Activated naive CD8-positive, alpha-beta T cell treated with anti-CD3 and anti-CD28 coated beads for 36 hours (primary cell): ENCODE data around the gene SPEM2. TPM values are rescaled to one million over a fixed set of nuclear protein-coding genes. Genes with fewer than 3 reads are reported as not detected.

Experiments
- DNase-seq: peaks from one replicate; pipeline ENCODE4 v3.0.0; 2021
- H3K27ac Mint-ChIP-seq: one replicate; pipeline ENCODE4 v1.8.0; 2022; ENCODE audit warnings: mild to moderate bottlenecking, moderate library complexity, mixed read lengths
- H3K27me3 Mint-ChIP-seq: one replicate; pipeline ENCODE4 v1.8.0; 2022; ENCODE audit warnings: mild to moderate bottlenecking, mixed read lengths
- H3K36me3 Mint-ChIP-seq: one replicate; pipeline ENCODE4 v1.8.0; 2021; ENCODE audit warnings: mild to moderate bottlenecking, mixed read lengths
- H3K4me1 Mint-ChIP-seq: one replicate; pipeline ENCODE4 v1.8.0; 2021; ENCODE audit warnings: mixed read lengths
- H3K4me3 Mint-ChIP-seq: one replicate; pipeline ENCODE4 v1.8.0; 2022; ENCODE audit warnings: mild to moderate bottlenecking, moderate library complexity, mixed read lengths
- H3K9me3 Mint-ChIP-seq: one replicate; pipeline ENCODE4 v1.8.0; 2022; ENCODE audit warnings: mixed read lengths
- total RNA-seq, 2 experiments: library from RNA; stranded (reverse); gene quantifications; one replicate each; pipeline ENCODE4 v1.2.3, GENCODE V29; 2021

SPEM2 gene
- total RNA-seq, 2 experiments from 2014 or later, result not detected

GRCh38 chr17:7440834-7441195 lies 15.4 kb downstream of the SPEM2 start:
- H3K4me3 Mint-ChIP-seq, result peak overlapping the region; percentile 82
- H3K27me3 Mint-ChIP-seq, result peaks cover 69% of the 10 kb centered on the region
- H3K4me1 Mint-ChIP-seq, result peaks cover 43% of the 10 kb centered on the region
- DNase-seq, result peak; percentile 38
- peaks cover 10% of the 10 kb centered on the region for H3K36me3 Mint-ChIP-seq
- no peaks in the 10 kb centered on the region for H3K9me3 Mint-ChIP-seq
- no peak overlapping the region for H3K27ac Mint-ChIP-seq

DNA sequence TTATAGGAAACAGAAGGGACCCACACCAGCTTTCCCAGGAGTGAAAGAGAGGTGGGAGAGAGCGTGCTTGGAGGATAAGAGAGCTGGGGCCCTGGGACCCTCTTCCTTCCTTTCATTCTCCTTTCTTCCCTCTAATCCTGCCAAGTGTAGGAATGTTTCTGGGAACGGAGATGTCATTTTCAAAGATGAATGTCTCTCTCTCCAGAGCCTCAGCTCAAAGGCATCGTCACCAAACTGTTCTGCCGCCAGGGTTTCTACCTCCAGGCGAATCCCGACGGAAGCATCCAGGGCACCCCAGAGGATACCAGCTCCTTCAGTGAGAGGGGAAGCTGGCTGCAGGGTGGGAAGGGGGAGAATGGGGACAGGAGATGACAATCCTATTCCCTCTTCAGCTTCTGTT lies 15.8 kb downstream of the SPEM2 start:
- no peak overlapping the region for H3K27ac Mint-ChIP-seq
- no peak for DNase-seq
- H3K4me3 Mint-ChIP-seq, result no peak overlapping the region
- H3K4me1 Mint-ChIP-seq, result peaks cover 43% of the 10 kb centered on the region
- peaks cover 74% of the 10 kb centered on the region for H3K27me3 Mint-ChIP-seq
- H3K36me3 Mint-ChIP-seq, result peaks cover 10% of the 10 kb centered on the region
- no peaks in the 10 kb centered on the region for H3K9me3 Mint-ChIP-seq

DNA sequence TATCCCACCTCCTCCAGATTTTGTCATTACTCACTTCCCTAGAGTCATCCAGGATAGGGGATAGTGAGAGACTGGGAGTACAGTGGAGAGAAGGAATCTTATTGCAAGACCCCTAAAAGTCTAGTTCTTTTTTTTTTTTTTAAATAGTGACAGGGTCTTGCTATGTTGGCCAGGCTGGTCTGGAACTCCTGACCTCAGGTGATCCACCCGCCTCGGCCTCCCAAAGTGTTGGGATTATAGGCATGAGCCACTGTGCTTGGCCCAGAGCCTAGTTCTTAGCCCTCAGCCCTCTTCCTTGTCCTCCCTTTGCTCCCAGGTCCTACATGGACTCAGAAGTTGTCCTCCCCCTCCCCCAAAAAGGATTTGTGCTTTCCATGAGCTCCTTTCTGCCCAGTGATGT lies 16.7 kb downstream of the SPEM2 start:
- H3K9me3 Mint-ChIP-seq, result no peaks in the 10 kb centered on the region
- no peak for DNase-seq
- no peak overlapping the region for H3K27ac Mint-ChIP-seq
- peaks cover 10% of the 10 kb centered on the region for H3K36me3 Mint-ChIP-seq
- H3K4me3 Mint-ChIP-seq, result no peak overlapping the region
- peaks cover 82% of the 10 kb centered on the region for H3K27me3 Mint-ChIP-seq
- H3K4me1 Mint-ChIP-seq, result peaks cover 39% of the 10 kb centered on the region

- Mint-ChIP-seq H3K4me3 (no peak overlapping the region), H3K9me3 (no peaks in the 10 kb centered on the region), H3K36me3 (peaks cover 9% of the 10 kb centered on the region), H3K27ac (no peak overlapping the region), H3K27me3 (peaks cover 80% of the 10 kb centered on the region), H3K4me1 (peaks cover 30% of the 10 kb centered on the region)
- no peak for DNase-seq
Observed at GRCh38 chr17:7443499-7444485, 18.4 kb downstream of the SPEM2 start.

DNA sequence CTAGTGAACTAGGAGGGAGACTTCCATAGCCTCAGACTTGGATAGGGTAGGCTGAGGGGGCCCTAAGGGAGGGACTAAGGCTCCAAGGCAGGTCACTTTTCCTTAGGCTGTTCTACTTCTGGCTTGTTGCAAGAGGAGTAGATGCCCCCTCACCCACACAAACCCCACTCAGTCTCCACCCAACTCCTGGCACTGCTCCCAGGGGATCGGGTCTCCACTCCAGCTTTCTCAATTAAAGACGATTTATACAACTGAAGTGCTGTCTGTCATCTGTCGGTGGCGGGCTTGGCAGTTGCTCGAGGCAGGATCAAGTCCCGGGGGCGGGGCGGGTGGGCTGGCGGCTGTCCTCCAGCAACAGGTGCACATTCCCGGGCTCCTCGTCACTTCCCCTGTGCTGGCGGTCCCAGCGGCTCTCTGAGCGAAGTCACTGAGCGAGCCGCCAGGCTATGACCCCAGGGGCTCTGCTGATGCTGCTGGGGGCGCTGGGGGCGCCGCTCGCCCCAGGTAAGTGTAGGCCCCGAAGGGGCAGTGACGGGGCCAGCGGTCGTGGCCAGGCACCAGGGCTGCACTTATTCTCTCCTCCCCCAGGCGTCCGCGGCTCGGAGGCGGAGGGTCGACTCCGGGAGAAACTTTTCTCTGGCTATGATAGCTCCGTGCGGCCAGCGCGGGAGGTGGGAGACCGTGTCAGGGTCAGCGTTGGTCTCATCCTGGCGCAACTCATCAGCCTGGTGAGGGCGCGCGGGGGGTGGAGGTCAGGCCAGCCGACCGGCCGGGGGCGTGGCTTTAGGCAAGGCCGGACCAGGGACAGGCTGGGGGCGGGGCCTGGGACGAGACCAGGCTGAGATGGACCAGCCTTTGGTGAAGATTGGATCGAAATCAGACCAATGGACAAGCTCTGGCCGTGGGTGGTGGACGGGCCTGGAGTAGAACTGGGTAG lies 19.5 kb downstream of the SPEM2 start, which contains the start of gene CHRNB1:
Gene CHRNB1 (plus strand): TSS at position 380 of the 937 bp plus-strand sequence. CDS start 67 bp downstream, at position 447.
- peak; percentile 20 for DNase-seq
- no peaks in the 10 kb centered on the region for H3K9me3 Mint-ChIP-seq
- no peak within 1 kb of the TSS for H3K27ac Mint-ChIP-seq
- peak within 1 kb of the TSS; percentile 66 for H3K4me3 Mint-ChIP-seq
- H3K4me1 Mint-ChIP-seq, result peaks cover 25% of the 10 kb centered on the region
- peaks cover 73% of the 10 kb centered on the region for H3K27me3 Mint-ChIP-seq
- H3K36me3 Mint-ChIP-seq, result peaks cover 14% of the 10 kb centered on the region

- peaks cover 14% of the 10 kb centered on the region for H3K36me3 Mint-ChIP-seq
- DNase-seq, result peak; percentile 42
- no peaks in the 10 kb centered on the region for H3K9me3 Mint-ChIP-seq
- peaks cover 66% of the 10 kb centered on the region for H3K27me3 Mint-ChIP-seq
- peaks cover 21% of the 10 kb centered on the region for H3K4me1 Mint-ChIP-seq
- peak overlapping the region; percentile 66 for H3K4me3 Mint-ChIP-seq
- H3K27ac Mint-ChIP-seq, result no peak overlapping the region
Observed at GRCh38 chr17:7445619-7445968, 20.2 kb downstream of the SPEM2 start.

DNA sequence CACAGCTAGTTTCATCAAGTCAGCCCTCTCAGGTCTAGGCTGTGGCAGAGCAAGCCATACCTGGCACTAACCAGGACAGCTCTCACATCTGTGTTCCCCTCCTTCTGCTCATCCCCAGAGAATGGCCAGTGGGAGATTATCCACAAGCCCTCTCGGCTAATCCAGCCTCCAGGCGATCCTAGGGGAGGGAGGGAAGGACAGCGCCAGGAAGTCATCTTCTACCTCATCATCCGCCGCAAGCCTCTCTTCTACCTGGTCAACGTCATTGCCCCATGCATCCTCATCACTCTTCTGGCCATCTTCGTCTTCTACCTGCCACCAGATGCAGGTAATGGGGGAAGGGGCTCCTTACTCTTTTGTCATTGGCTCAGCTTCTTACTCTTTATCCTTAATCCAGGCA lies 23.0 kb downstream of the SPEM2 start:
- no peak overlapping the region for H3K4me3 Mint-ChIP-seq
- no peak overlapping the region for H3K27ac Mint-ChIP-seq
- peaks cover 40% of the 10 kb centered on the region for H3K27me3 Mint-ChIP-seq
- no peak for DNase-seq
- peaks cover 18% of the 10 kb centered on the region for H3K4me1 Mint-ChIP-seq
- H3K9me3 Mint-ChIP-seq, result no peaks in the 10 kb centered on the region
- peaks cover 14% of the 10 kb centered on the region for H3K36me3 Mint-ChIP-seq

DNA sequence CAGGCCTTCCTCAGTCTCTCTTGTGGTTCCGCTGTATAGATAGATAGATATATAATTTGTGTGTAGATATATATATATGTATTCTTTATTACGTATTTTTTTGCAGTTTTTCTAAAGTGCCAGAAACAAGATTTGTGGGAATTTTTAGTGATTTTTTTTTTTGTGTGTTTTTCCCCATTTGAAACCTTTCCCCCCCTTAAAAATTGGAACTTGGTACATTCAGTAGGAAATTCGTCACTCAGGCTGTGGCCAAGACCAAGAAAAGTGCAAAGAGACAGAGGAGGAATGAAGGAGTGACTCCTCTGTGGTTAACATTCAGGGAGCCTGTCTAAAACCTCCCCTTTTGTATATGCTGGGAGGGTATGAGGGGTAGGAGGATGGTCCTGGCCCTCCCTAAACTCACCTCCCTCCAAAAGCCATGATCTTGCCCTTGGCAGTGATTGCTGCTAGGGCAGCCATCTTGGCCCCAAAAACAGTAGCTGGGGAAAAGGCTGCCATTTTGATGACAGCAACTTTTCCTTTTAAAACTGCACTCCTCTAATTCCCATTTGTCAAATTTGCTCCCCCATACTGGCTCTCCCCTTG lies 34.6 kb downstream of the SPEM2 start:
- Mint-ChIP-seq H3K9me3 (no peaks in the 10 kb centered on the region), H3K4me1 (peaks cover 12% of the 10 kb centered on the region), H3K4me3 (no peak overlapping the region), H3K27me3 (no peaks in the 10 kb centered on the region), H3K36me3 (peaks cover 20% of the 10 kb centered on the region), H3K27ac (no peak overlapping the region)
- no peak for DNase-seq

GRCh38 chr17:7460850-7461660 lies 35.6 kb downstream of the SPEM2 start:
- DNase-seq, result no peak
- Mint-ChIP-seq H3K27me3 (no peaks in the 10 kb centered on the region), H3K4me1 (peaks cover 10% of the 10 kb centered on the region), H3K4me3 (no peak overlapping the region), H3K27ac (no peak overlapping the region), H3K9me3 (no peaks in the 10 kb centered on the region), H3K36me3 (peaks cover 20% of the 10 kb centered on the region)

DNA sequence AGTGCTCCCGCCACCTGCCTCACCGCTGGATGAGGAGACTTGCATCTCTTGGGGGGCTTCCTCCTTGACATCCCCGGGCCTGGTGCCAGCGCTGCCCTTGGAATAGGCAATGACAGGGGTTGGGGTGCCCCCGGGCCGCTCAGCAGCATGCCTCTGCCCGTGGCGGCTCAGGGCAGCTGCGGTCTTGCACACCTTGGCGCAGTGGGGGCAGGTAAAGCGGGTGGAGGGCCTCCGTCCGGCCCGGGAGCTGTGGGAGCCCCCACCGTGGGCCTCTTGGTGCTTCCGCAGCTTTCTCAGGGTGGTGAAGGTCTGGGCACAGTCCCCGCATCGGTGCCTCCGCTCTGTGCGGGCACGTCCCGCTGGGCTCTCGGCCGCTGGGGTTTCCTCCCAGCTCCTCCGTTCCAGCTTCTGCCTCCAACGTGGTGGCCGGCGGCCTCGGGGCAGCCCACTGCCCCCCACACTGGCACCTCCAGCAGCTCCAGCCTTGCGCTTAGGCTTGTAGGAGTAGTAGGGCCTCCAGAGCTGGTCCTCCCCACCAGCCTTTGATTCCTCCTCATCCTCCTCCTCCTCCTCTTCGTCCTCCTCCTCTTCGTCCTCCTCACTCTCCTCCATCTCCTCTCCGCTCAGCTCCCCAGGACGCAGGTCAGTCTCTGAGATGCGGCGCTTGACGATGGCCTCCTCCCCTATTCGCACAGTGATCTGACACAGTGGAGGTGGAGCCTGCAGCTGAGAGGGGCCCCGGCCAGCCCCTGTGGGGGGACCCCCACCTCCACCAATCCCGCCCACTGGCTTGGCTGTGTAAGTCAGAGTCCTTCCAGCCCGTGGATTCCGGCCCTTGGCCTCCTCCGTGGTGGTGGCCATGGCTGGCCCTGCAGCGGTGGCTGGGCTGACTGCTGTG lies 37.3 kb downstream of the SPEM2 start:
- H3K27me3 Mint-ChIP-seq, result no peaks in the 10 kb centered on the region
- DNase-seq, result no peak
- peaks cover 13% of the 10 kb centered on the region for H3K4me1 Mint-ChIP-seq
- H3K27ac Mint-ChIP-seq, result no peak overlapping the region
- H3K4me3 Mint-ChIP-seq, result no peak overlapping the region
- H3K9me3 Mint-ChIP-seq, result no peaks in the 10 kb centered on the region
- peaks cover 15% of the 10 kb centered on the region for H3K36me3 Mint-ChIP-seq

- Mint-ChIP-seq H3K9me3 (no peaks in the 10 kb centered on the region), H3K27me3 (no peaks in the 10 kb centered on the region), H3K4me3 (no peak overlapping the region), H3K27ac (no peak overlapping the region), H3K4me1 (peaks cover 16% of the 10 kb centered on the region), H3K36me3 (peaks cover 17% of the 10 kb centered on the region)
- DNase-seq, result no peak
Observed at GRCh38 chr17:7463372-7463846, 38.0 kb downstream of the SPEM2 start.

DNA sequence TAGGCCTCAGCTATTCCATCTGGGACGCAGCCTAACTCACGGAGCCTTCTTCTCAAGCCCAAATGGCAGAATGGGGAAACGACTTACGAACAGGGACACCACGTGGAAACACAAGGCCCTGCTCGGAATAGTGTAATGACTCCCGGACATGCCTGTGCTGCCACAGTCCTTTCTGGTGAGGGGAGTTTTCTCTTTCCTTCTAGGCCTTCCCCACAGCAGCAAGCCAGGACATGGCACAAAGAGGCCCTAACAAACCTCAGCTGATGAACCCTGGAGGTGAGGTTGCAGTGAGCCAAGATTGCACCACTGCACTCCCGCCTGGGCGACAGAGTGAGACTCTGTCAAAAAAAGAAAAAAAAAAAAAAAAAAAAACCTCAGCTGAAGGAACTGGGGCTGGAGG lies 38.7 kb downstream of the SPEM2 start:
- Mint-ChIP-seq H3K36me3 (peaks cover 15% of the 10 kb centered on the region), H3K9me3 (no peaks in the 10 kb centered on the region), H3K27ac (no peak overlapping the region), H3K27me3 (no peaks in the 10 kb centered on the region), H3K4me3 (no peak overlapping the region), H3K4me1 (peaks cover 20% of the 10 kb centered on the region)
- DNase-seq, result no peak

- DNase-seq, result no peak
- peaks cover 11% of the 10 kb centered on the region for H3K36me3 Mint-ChIP-seq
- no peak overlapping the region for H3K4me3 Mint-ChIP-seq
- H3K9me3 Mint-ChIP-seq, result no peaks in the 10 kb centered on the region
- no peak overlapping the region for H3K27ac Mint-ChIP-seq
- H3K27me3 Mint-ChIP-seq, result no peaks in the 10 kb centered on the region
- peaks cover 20% of the 10 kb centered on the region for H3K4me1 Mint-ChIP-seq
Observed at GRCh38 chr17:7465597-7466275, 40.3 kb downstream of the SPEM2 start.
